Cardiac muscle cell (in vitro differentiated cells and primary cell): ENCODE data around the gene ARHGEF28. TPM values are rescaled to one million over a fixed set of nuclear protein-coding genes. Genes with fewer than 3 reads are reported as not detected.

Experiments
- DNase-seq, 2 donors: peaks; one replicate each; pipeline versions ENCODE4 v3.0.0 to v3.0.0-alpha.2; 2010 to 2017; ENCODE audit warnings: low read depth in 1 of 2, low spot score in 1 of 2
- H3K27ac ChIP-seq: fragments of 200-600 bp; sonication (generic); 2 replicates; pipeline ENCODE4 v1.5.1; 2016
- H3K27me3 ChIP-seq: fragments of 200-600 bp; sonication (generic); 2 replicates; pipeline ENCODE4 v1.6.0; 2016; ENCODE audit warnings: control low read depth
- H3K36me3 ChIP-seq: fragments of 200-600 bp; sonication (generic); 2 replicates; pipeline ENCODE4 v1.5.1; 2016; ENCODE audit warnings: control low read depth
- H3K4me1 ChIP-seq: fragments of 200-600 bp; sonication (generic); 2 replicates; pipeline ENCODE4 v1.8.1; 2017; ENCODE audit warnings: low read depth, mild to moderate bottlenecking, mixed run types
- H3K4me3 ChIP-seq: fragments of 200-600 bp; sonication (generic); 2 replicates; pipeline ENCODE4 v1.5.1; 2016; ENCODE audit warnings: mild to moderate bottlenecking
- H3K9me3 ChIP-seq: fragments of 200-600 bp; sonication (generic); 2 replicates; pipeline ENCODE4 v1.5.1; 2017; ENCODE audit warnings: low read depth, mild to moderate bottlenecking, control low read depth
- polyA plus RNA-seq: library from polyadenylated mRNA; unstranded; fragments of >200 nt; fragmentation: Nextera tagmentation; extraction: Ambion mirVana; gene quantifications from 2 replicates; pipeline ENCODE4 v1.2.1, GENCODE V29; 2016
- total RNA-seq: library from RNA; depleted of rRNA; stranded (reverse); fragments of >200 nt; gene quantifications from 2 replicates; pipeline ENCODE4 v1.2.3, GENCODE V29; 2016
- TF ChIP-seq, protein P1 (sequence below): IDR thresholded peaks from 2 replicates; pipeline ENCODE4 v1.5.1; 2012; ENCODE audit warnings: low read depth, mild to moderate bottlenecking, low read length

Gene ARHGEF28
- total and polyA plus RNA-seq, 2 experiments from 2014 or later: 0.30 TPM; not detected in 1

- H3K4me1 ChIP-seq: no peaks in the 10 kb centered on the region
- no peaks in the 10 kb centered on the region for H3K27me3 ChIP-seq
- H3K27ac ChIP-seq: no peak overlapping the region
- DNase-seq: no peak
- H3K9me3 ChIP-seq: no peaks in the 10 kb centered on the region
- H3K36me3 ChIP-seq: no peaks in the 10 kb centered on the region
- H3K4me3 ChIP-seq: no peak overlapping the region
- TF ChIP-seq, protein P1, sequence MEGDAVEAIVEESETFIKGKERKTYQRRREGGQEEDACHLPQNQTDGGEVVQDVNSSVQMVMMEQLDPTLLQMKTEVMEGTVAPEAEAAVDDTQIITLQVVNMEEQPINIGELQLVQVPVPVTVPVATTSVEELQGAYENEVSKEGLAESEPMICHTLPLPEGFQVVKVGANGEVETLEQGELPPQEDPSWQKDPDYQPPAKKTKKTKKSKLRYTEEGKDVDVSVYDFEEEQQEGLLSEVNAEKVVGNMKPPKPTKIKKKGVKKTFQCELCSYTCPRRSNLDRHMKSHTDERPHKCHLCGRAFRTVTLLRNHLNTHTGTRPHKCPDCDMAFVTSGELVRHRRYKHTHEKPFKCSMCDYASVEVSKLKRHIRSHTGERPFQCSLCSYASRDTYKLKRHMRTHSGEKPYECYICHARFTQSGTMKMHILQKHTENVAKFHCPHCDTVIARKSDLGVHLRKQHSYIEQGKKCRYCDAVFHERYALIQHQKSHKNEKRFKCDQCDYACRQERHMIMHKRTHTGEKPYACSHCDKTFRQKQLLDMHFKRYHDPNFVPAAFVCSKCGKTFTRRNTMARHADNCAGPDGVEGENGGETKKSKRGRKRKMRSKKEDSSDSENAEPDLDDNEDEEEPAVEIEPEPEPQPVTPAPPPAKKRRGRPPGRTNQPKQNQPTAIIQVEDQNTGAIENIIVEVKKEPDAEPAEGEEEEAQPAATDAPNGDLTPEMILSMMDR: no peak
These were observed 319.5 kb downstream of the ARHGEF28 start for GRCh38 chr5:73945505-73945904.

- no peaks in the 10 kb centered on the region for H3K9me3 ChIP-seq
- TF ChIP-seq, protein P1: no peak
- H3K27ac ChIP-seq: no peak overlapping the region
These were observed 320.3 kb downstream of the ARHGEF28 start for GRCh38 chr5:73946278-73946677.

DNA sequence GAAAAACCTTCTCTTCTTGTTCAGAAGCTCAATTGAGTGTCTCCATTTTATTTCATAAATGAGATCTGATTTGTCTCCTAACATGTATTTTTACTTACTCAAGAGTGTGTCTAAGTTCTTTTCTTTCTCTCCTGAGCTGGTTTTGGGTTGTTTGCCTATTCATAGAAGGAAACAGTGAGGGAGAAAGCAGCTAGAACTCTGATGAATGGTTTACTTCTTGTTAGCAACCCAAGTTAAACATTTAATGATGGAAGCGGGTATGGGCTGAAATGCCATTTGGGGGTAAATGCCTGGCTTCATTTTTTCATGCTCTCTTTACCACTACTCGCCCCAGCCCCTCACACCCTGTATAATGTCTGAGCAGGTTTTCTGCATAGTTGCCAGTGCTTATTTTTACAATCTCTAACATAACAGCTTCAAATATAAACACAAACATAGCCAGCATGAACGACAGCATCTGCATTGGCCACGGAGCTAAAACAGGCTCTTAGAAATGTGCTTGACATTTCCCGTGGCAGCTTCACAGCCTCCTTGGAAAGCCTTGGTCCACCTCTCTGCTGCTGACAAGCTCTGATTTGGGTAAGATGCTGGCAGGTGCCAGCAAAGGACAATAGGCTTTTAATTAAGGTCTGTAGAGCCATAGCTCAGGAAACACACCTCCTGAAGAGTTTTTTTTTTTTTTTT is 321.1 kb downstream of the ARHGEF28 start:
- TF ChIP-seq, protein P1: no peak
- no peaks in the 10 kb centered on the region for H3K9me3 ChIP-seq
- no peaks in the 10 kb centered on the region for H3K36me3 ChIP-seq
- H3K27me3 ChIP-seq: no peaks in the 10 kb centered on the region
- no peak overlapping the region for H3K4me3 ChIP-seq
- no peak overlapping the region for H3K27ac ChIP-seq
- no peak for DNase-seq
- no peaks in the 10 kb centered on the region for H3K4me1 ChIP-seq

More at GRCh38 chr5:73946278-73946677, 320.3 kb downstream of the ARHGEF28 start:
- no peak for DNase-seq
- H3K4me3 ChIP-seq: no peak overlapping the region
- no peaks in the 10 kb centered on the region for H3K4me1 ChIP-seq
- no peaks in the 10 kb centered on the region for H3K36me3 ChIP-seq
- H3K27me3 ChIP-seq: no peaks in the 10 kb centered on the region

- no peak for DNase-seq
- H3K36me3 ChIP-seq: no peaks in the 10 kb centered on the region
These were observed 322.1 kb downstream of the ARHGEF28 start for GRCh38 chr5:73947906-73948640.

GRCh38 chr5:73948720-73949119 is 322.7 kb downstream of the ARHGEF28 start:
- TF ChIP-seq, protein P1: no peak
- H3K4me1 ChIP-seq: no peaks in the 10 kb centered on the region

More at GRCh38 chr5:73947906-73948640, 322.1 kb downstream of the ARHGEF28 start:
- no peaks in the 10 kb centered on the region for H3K9me3 ChIP-seq
- H3K4me1 ChIP-seq: no peaks in the 10 kb centered on the region
- H3K27ac ChIP-seq: no peak overlapping the region
- no peaks in the 10 kb centered on the region for H3K27me3 ChIP-seq
- H3K4me3 ChIP-seq: no peak overlapping the region
- TF ChIP-seq, protein P1: no peak

More at GRCh38 chr5:73948720-73949119, 322.7 kb downstream of the ARHGEF28 start:
- Histone ChIP-seq H3K27me3 (no peaks in the 10 kb centered on the region), H3K36me3 (no peaks in the 10 kb centered on the region), H3K27ac (no peak overlapping the region), H3K4me3 (no peak overlapping the region), H3K9me3 (no peaks in the 10 kb centered on the region)
- DNase-seq: peak in 1 of 2 donors; percentile 62
